ENCODE results near the gene L1TD1. TPM values are rescaled to one million over a fixed set of nuclear protein-coding genes. Genes with fewer than 3 reads are reported as not detected.
A peak's percentile ranks its signal among the peaks of the same experiment; 100 is the strongest.

Gene L1TD1
- total RNA-seq, 1 experiment from 2014 or later = not detected

- Histone ChIP-seq H3K27me3 (ENCODE audit: insufficient read depth, low read depth) (no peaks in the 10 kb centered on the region), H4K20me1 (ENCODE audit: insufficient read depth) (no peaks in the 10 kb centered on the region), H2AFZ (no peak overlapping the region), H3K4me1 (replicated peaks; ENCODE audit: insufficient read depth) (peaks cover 7% of the 10 kb centered on the region), H3K4me2 (0 out of 2 replicates have a peak overlapping the region, but pooled peaks have one; percentile 10), H3K27ac (no peak overlapping the region), H3K36me3 (ENCODE audit: low read depth) (no peaks in the 10 kb centered on the region), H3K9me2 (ENCODE audit: insufficient read depth) (no peaks in the 10 kb centered on the region), H3K9me3 (ENCODE audit: insufficient read depth, low read depth) (no peaks in the 10 kb centered on the region), H3F3A (ENCODE audit: insufficient read depth, low read depth) (0 out of 2 replicates have a peak, but pooled peaks cover 4% of the 10 kb centered on the region), H3K4me3 (no peak overlapping the region), H3K79me2 (ENCODE audit: low read depth) (no peaks in the 10 kb centered on the region)
- ChIA-PET POLR2A (ENCODE audit: unreplicated experiment) (no interaction called here), CTCF (interaction anchor here (0.5 kb wide), 1 partner anchor 32 kb away, joined by 4 read pairs; no protein-coding TSS in a partner anchor)
- peak in 1 of 2 experiments; percentile 16 for DNase-seq
- intact Hi-C loops (cut with micrococcal nuclease; ENCODE audit: unreplicated experiment) = no loop called here
- BruUV-seq (replicated peaks) = no TSS peak
- TF ChIP-seq, protein P1, sequence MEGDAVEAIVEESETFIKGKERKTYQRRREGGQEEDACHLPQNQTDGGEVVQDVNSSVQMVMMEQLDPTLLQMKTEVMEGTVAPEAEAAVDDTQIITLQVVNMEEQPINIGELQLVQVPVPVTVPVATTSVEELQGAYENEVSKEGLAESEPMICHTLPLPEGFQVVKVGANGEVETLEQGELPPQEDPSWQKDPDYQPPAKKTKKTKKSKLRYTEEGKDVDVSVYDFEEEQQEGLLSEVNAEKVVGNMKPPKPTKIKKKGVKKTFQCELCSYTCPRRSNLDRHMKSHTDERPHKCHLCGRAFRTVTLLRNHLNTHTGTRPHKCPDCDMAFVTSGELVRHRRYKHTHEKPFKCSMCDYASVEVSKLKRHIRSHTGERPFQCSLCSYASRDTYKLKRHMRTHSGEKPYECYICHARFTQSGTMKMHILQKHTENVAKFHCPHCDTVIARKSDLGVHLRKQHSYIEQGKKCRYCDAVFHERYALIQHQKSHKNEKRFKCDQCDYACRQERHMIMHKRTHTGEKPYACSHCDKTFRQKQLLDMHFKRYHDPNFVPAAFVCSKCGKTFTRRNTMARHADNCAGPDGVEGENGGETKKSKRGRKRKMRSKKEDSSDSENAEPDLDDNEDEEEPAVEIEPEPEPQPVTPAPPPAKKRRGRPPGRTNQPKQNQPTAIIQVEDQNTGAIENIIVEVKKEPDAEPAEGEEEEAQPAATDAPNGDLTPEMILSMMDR (conservative IDR thresholded peaks at IDR 0.05) = no peak
- no peak for TF ChIP-seq EZH2 (IDR thresholded peaks at IDR 0.05; ENCODE audit: low read depth)
Observed at GRCh38 chr1:62198781-62199125, 4.1 kb downstream of the L1TD1 start.

GRCh38 chr1:62207187-62207586, 12.5 kb downstream of the L1TD1 start:
- ChIA-PET POLR2A (ENCODE audit: unreplicated experiment) (interaction anchor here (0.6 kb wide), 1 partner anchor 525 kb away, joined by 3 read pairs; no protein-coding TSS in a partner anchor), CTCF (no interaction called here)
- no peak overlapping the region for H2AFZ ChIP-seq
- no peaks in the 10 kb centered on the region for H3K9me2 ChIP-seq (ENCODE audit: insufficient read depth)
- H3K4me3 ChIP-seq = no peak overlapping the region
- H4K20me1 ChIP-seq (ENCODE audit: insufficient read depth) = no peaks in the 10 kb centered on the region
- intact Hi-C loops (cut with micrococcal nuclease; ENCODE audit: unreplicated experiment) = no loop called here
- H3K79me2 ChIP-seq (ENCODE audit: low read depth) = no peaks in the 10 kb centered on the region
- no TSS peak for BruUV-seq (replicated peaks)
- no peak overlapping the region for H3K4me2 ChIP-seq
- peaks cover 17% of the 10 kb centered on the region for H3K9me3 ChIP-seq (ENCODE audit: insufficient read depth, low read depth)
- no peaks in the 10 kb centered on the region for H3K27me3 ChIP-seq (ENCODE audit: insufficient read depth, low read depth)
- H3F3A ChIP-seq (ENCODE audit: insufficient read depth, low read depth) = peaks cover 9% of the 10 kb centered on the region
- H3K27ac ChIP-seq = no peak overlapping the region
- no peak for DNase-seq
- H3K36me3 ChIP-seq (ENCODE audit: low read depth) = no peaks in the 10 kb centered on the region
- TF ChIP-seq, protein P1 (conservative IDR thresholded peaks at IDR 0.05) = no peak
- no peak for TF ChIP-seq EZH2 (IDR thresholded peaks at IDR 0.05; ENCODE audit: low read depth)
- H3K4me1 ChIP-seq (replicated peaks; ENCODE audit: insufficient read depth) = peaks cover 7% of the 10 kb centered on the region; the same call in 1 of the 2 replicates

GRCh38 chr1:62208087-62208486, 13.4 kb downstream of the L1TD1 start:
- Histone ChIP-seq H3K4me1 (replicated peaks; ENCODE audit: insufficient read depth) (peaks cover 7% of the 10 kb centered on the region; the same call in 1 of the 2 replicates), H3K79me2 (ENCODE audit: low read depth) (no peaks in the 10 kb centered on the region), H3K36me3 (ENCODE audit: low read depth) (no peaks in the 10 kb centered on the region), H4K20me1 (ENCODE audit: insufficient read depth) (no peaks in the 10 kb centered on the region), H3K9me3 (ENCODE audit: insufficient read depth, low read depth) (peaks cover 21% of the 10 kb centered on the region), H3K4me2 (no peak overlapping the region), H3K27ac (no peak overlapping the region), H3F3A (ENCODE audit: insufficient read depth, low read depth) (peaks cover 9% of the 10 kb centered on the region), H3K9me2 (ENCODE audit: insufficient read depth) (no peaks in the 10 kb centered on the region), H3K27me3 (ENCODE audit: insufficient read depth, low read depth) (no peaks in the 10 kb centered on the region), H3K4me3 (no peak overlapping the region), H2AFZ (no peak overlapping the region)
- no TSS peak for BruUV-seq (replicated peaks)
- CTCF ChIA-PET = no interaction called here
- TF ChIP-seq, protein P1 (conservative IDR thresholded peaks at IDR 0.05) = no peak
- TF ChIP-seq EZH2 (IDR thresholded peaks at IDR 0.05; ENCODE audit: low read depth) = no peak
- no peak for DNase-seq
- POLR2A ChIA-PET (ENCODE audit: unreplicated experiment) = no interaction called here
- intact Hi-C loops (cut with micrococcal nuclease; ENCODE audit: unreplicated experiment) = no loop called here

All from PC-9 (cell line).